HepG2 (cell line): ENCODE measurements around the gene IVD. TPM values are rescaled to one million over a fixed set of nuclear protein-coding genes. Genes with fewer than 3 reads are reported as not detected.

Experiments used
- ATAC-seq: fragments of 200-7000 bp; cut with Tn5 transposase; 3 replicates; pipeline ENCODE4 v1.9.1; 2020; ENCODE audit warnings: mild to moderate bottlenecking, moderate library complexity
- BruUV-seq: library from RNA; stranded (reverse); fragments of 400-500 nt; replicated peaks from 2 replicates; lab custom pipeline; 2021; lab: Mats Ljungman, UMichigan
- CTCF ChIA-PET: fragments of 300-600 bp; formaldehyde crosslinking; extraction: SDS; loops from one replicate; lab custom pipeline; 2021; ENCODE audit warnings: low total read pairs, inconsistent platforms, low intra/inter-chr PET ratio; lab: Yijun Ruan, JAX
- POLR2A ChIA-PET: fragments of 350-600 bp; sonication (Branson Sonifier 250); formaldehyde crosslinking; loops from one replicate; lab custom pipeline; 2020; ENCODE audit warnings: antibody characterized with exemption, inconsistent platforms; lab: Yijun Ruan, JAX
- DNase-seq: peaks from one replicate; pipeline ENCODE4 v3.0.0-alpha.2; 2015; ENCODE audit warnings: low spot score
- FAIRE-seq: peaks from 3 replicates; lab custom pipeline; 2011; peaks lifted over from hg19 to GRCh38; lab: Jason Lieb, UNC
- H2AFZ ChIP-seq: one replicate; pipeline ENCODE4 v1.6.1; 2011; ENCODE audit warnings: low read length, inconsistent platforms
- H3K27ac ChIP-seq: fragments of 300-600 bp; 3 replicates; pipeline ENCODE4 v1.8.0; 2011; ENCODE audit warnings: mixed run types, mild to moderate bottlenecking, mixed read lengths, low read length, inconsistent platforms; ENCODE audit not compliant: insufficient read depth; ENCODE audit errors: extremely low read length
- H3K27me3 ChIP-seq, 2 experiments: fragments of 200-600 bp in 1 of 2; 2 replicates in 1 of 2; 3 replicates in 1 of 2; pipeline versions ENCODE4 v1.6.0 to v1.8.0; 2011; ENCODE audit warnings: low read length in 2 of 2, mild to moderate bottlenecking in 2 of 2, moderate library complexity in 2 of 2, inconsistent platforms in 1 of 2; ENCODE audit not compliant: insufficient read depth in 2 of 2, control insufficient read depth in 1 of 2
- H3K36me3 ChIP-seq, 2 experiments: fragments of 200-600 bp in 1 of 2; replicated peaks in 1 of 2; 2 replicates in 1 of 2; 3 replicates in 1 of 2; pipeline versions ENCODE4 v1.5.1 to v1.8.0; 2011; ENCODE audit warnings: low read length in 2 of 2, inconsistent platforms in 1 of 2; ENCODE audit not compliant: insufficient read depth in 2 of 2, control insufficient read depth in 1 of 2
- H3K4me1 ChIP-seq: 2 replicates; pipeline ENCODE4 v1.5.1; 2012; ENCODE audit warnings: low read length, inconsistent platforms; ENCODE audit not compliant: insufficient read depth
- H3K4me2 ChIP-seq: 2 replicates; pipeline ENCODE4 v1.6.0; 2011; ENCODE audit warnings: low read depth, low read length, inconsistent platforms
- H3K4me3 ChIP-seq, 3 experiments: fragments of 200-600 bp in 1 of 3; sonication (generic), shearing (Covaris generic) in 1 of 3; replicated peaks in 1 of 3; 2 replicates each; pipeline ENCODE4 v1.5.1; 2011 to 2016; ENCODE audit warnings: low read length in 3 of 3, inconsistent platforms in 2 of 3, low read depth in 2 of 3, mild to moderate bottlenecking in 2 of 3, control low read depth in 1 of 3, mixed read lengths in 1 of 3; ENCODE audit not compliant: insufficient read depth in 1 of 3
- H3K79me2 ChIP-seq: one replicate; pipeline ENCODE4 v1.6.1; 2011; ENCODE audit warnings: low read length, inconsistent platforms; ENCODE audit not compliant: insufficient read depth
- H3K9ac ChIP-seq: 2 replicates; pipeline ENCODE4 v1.6.0; 2011; ENCODE audit warnings: mild to moderate bottlenecking, low read depth, low read length, inconsistent platforms; ENCODE audit not compliant: insufficient read depth
- H3K9me3 ChIP-seq: 2 replicates; pipeline ENCODE4 v1.5.1; 2012; ENCODE audit warnings: mild to moderate bottlenecking, low read length
- H4K20me1 ChIP-seq: 2 replicates; pipeline ENCODE4 v1.6.0; 2011; ENCODE audit warnings: inconsistent platforms, mild to moderate bottlenecking, low read length, moderate library complexity; ENCODE audit not compliant: insufficient read depth
- EZH2 ChIP-seq: conservative IDR thresholded peaks from 2 replicates; pipeline ENCODE4 v1.6.1; 2012; ENCODE audit warnings: mild to moderate bottlenecking, low read depth, low read length, moderate library complexity
- GPBP1L1 ChIP-seq: sonication (generic); formaldehyde crosslinking; IDR thresholded peaks from 2 replicates; pipeline ENCODE4 v1.5.0; 2020; ENCODE audit warnings: mild to moderate bottlenecking, missing genetic modification reagents
- GZF1 ChIP-seq: sonication (generic); formaldehyde crosslinking; IDR thresholded peaks from 2 replicates; pipeline ENCODE4 v1.5.1; 2020; ENCODE audit warnings: mild to moderate bottlenecking, missing genetic modification reagents
- MIER3 ChIP-seq: IDR thresholded peaks from 2 replicates; pipeline ENCODE4 v1.6.1; 2016; ENCODE audit warnings: missing compliant biosample characterization, borderline replicate concordance
- MTF1 ChIP-seq: sonication (generic); formaldehyde crosslinking; IDR thresholded peaks from 2 replicates; pipeline ENCODE4 v1.5.0; 2020; ENCODE audit warnings: missing genetic modification reagents
- NFKBIZ ChIP-seq: IDR thresholded peaks from 2 replicates; pipeline ENCODE4 v1.6.1; 2018; ENCODE audit warnings: missing genetic modification reagents, missing compliant biosample characterization
- NRL ChIP-seq: sonication (generic); formaldehyde crosslinking; IDR thresholded peaks from 2 replicates; pipeline ENCODE4 v1.5.0; 2020; ENCODE audit warnings: missing genetic modification reagents, mild to moderate bottlenecking, moderate library complexity, borderline replicate concordance
- ZNF616 ChIP-seq: sonication (generic); formaldehyde crosslinking; IDR thresholded peaks from 2 replicates; pipeline ENCODE4 v1.5.0; 2020; ENCODE audit warnings: low read depth, mild to moderate bottlenecking, missing genetic modification reagents
- ZNF747 ChIP-seq: sonication (generic); formaldehyde crosslinking; IDR thresholded peaks from 2 replicates; pipeline ENCODE4 v1.8.1; 2023; ENCODE audit warnings: missing genetic modification reagents, mild to moderate bottlenecking, borderline replicate concordance
- WGBS: methylation state at CpG from one replicate; pipeline ENCODE4 v1.1.6; 2017; ENCODE audit warnings: low lambda C conversion rate; 5-methylcytosine and 5-hydroxymethylcytosine counted together
- in situ Hi-C: cut with HindIII; loops from 2 replicates; pipeline ENCODE4 v1.10.0; 2017; ENCODE audit warnings: low pct_unique_long_range_greater_than_20kb; ENCODE audit not compliant: extremely low pct_ligation_motif_present
- intact Hi-C: fragments of 100-400 bp; cut with micrococcal nuclease; formaldehyde crosslinking; loops from one replicate; pipeline ENCODE4 v1.10.0; 2022; ENCODE audit not compliant: unreplicated experiment
- polyA plus RNA-seq, 8 experiments: library from polyadenylated mRNA; depleted of rRNA in 3 of 8; stranded (reverse) in 7 of 8; unstranded in 1 of 8; fragments of >200 nt; fragmentation: Illumina TruSeq in 4 of 8; extraction: Trizol in 4 of 8; gene quantifications; 2 replicates each; pipeline versions ENCODE4 v1.2.1 to v1.2.3, GENCODE V29; 2011 to 2016; ENCODE audit warnings: low read depth in 4 of 8, missing spikeins in 1 of 8, mixed read lengths in 1 of 8; ENCODE audit not compliant: insufficient read depth in 1 of 8
- total RNA-seq, 5 experiments: library from RNA; depleted of rRNA; stranded (reverse); fragments of >200 nt; fragmentation: Illumina TruSeq; extraction: Trizol; gene quantifications; 2 replicates each; pipeline ENCODE4 v1.2.3, GENCODE V29; 2016; ENCODE audit warnings: low read depth in 1 of 5
- TF ChIP-seq, protein P1 (sequence below): sonication (generic); formaldehyde crosslinking; IDR thresholded peaks from 2 replicates; pipeline ENCODE4 v1.4.0; 2020; ENCODE audit warnings: missing genetic modification reagents

IVD gene
- total and polyA plus RNA-seq, 2 of the 13 experiments (the other 11 are each of a cell fraction or from before 2014, with no cell fraction given) = 48.0 to 53.9 TPM

DNA sequence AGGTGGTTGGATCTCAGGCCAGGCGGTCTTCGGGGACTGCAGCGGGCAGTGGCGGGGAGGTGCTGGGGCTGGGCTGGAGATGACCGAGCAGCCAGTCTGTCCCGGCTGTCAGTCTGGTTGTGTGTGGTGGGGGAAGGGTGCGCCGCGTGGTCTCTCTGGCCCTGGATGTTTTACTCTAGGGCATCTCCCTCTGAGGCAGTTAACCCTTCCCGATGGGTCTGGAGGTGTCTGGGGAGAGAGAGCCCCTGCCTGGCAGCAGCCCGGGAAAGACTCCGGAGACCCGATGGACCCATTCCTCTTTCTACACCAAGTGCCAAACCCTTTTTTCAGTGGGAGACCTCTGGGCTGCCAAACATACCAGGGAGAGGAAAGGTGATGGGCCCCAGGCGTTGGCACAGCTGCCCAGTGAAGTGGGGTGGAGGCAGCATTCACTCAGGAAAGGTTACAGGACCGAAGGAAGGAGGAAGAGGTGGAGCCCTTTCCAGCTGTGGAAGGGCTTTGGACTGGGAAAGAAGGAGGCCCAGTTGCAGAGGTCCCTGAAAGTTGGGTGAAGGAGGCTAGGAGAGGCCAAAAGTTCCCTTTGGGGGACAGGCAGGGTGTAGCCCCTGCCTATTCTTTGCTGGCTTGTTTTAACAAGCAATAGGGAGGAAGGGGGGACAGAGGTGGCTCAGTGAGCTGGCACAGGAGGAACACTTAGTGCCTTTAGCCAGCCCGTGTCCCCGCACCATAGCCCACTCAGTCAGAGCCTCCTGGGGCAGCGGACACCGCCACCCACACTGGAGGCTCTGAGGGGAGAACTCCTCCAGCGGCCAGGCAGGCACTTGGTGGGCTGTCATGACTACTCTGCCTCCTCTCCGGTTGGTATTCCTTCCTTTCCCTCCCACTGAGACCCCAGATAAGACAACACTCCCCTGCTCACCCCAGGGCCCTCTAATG, 32.4 kb downstream of the IVD start:
- WGBS = 20% methylated on average over 17 of the region's 21 CpGs
- TF ChIP-seq NFKBIZ (CRISPR knock-in tag) (no peak), GZF1 (no peak), EZH2 (0 out of 2 replicates have a peak, but pooled peaks have one; percentile 30)
- ChIA-PET CTCF (interaction anchor here (1.2 kb wide), 1 partner anchor 163 kb away, joined by 3 read pairs; no protein-coding TSS in a partner anchor), POLR2A (interaction anchor here (2.7 kb wide), 1 partner anchor 33 kb away, joined by 15 read pairs; the partner anchor contains the start of gene IVD)
- Histone ChIP-seq H3K27me3 (peaks cover 5 to 54% of the 10 kb centered on the region in 2 experiments; a peak in 4 of 5 replicates), H3K9ac (no peak overlapping the region), H3K9me3 (no peaks in the 10 kb centered on the region), H3K4me3 (no peak overlapping the region), H3K4me2 (peak overlapping the region; percentile 96; the same call in 1 of the 2 replicates), H2AFZ (no peak overlapping the region), H3K36me3 (no peaks in the 10 kb centered on the region), H3K27ac (no peak overlapping the region), H4K20me1 (peaks cover 6% of the 10 kb centered on the region; the same call in 1 of the 2 replicates), H3K79me2 (peaks cover 9% of the 10 kb centered on the region), H3K4me1 (peaks cover 65% of the 10 kb centered on the region)
- in situ Hi-C loops = no loop called here
- ATAC-seq (no peak), FAIRE-seq (no peak), DNase-seq (no peak)
- BruUV-seq = no TSS peak
- intact Hi-C loops = no loop called here

DNA sequence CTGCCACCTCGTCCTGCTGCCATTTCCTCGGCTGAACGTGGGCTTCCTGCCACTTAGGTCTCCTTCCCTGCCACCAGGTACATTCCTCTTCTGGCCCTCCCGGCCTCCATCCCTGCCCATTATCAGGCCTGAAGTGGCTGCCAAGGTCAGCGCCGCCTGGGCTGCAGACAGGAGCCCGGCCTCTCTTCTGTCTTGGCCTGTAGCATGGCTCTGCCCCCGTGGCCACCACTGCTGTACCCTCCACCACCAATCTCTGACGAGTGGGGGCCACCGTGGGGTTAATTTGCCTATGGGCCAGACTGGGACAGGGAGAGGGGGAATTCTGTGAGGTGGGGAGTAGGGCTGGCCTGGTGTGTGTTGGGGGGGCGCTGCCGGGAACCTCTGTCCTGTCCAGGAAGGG, 33.1 kb downstream of the IVD start:
- POLR2A ChIA-PET = interaction anchor here (2.7 kb wide), 1 partner anchor 33 kb away, joined by 15 read pairs; the partner anchor contains the start of gene IVD
- intact Hi-C loops = no loop called here

More for the DNA sequence above, 33.1 kb downstream of the IVD start:
- peaks cover 72% of the 10 kb centered on the region for H3K4me1 ChIP-seq
- in situ Hi-C loops = no loop called here
- H2AFZ ChIP-seq = no peak overlapping the region
- no peaks in the 10 kb centered on the region for H3K36me3 ChIP-seq
- 0 out of 3 replicates have a peak, but pooled peaks have one; percentile 2 for ATAC-seq
- H3K79me2 ChIP-seq = peaks cover 16% of the 10 kb centered on the region
- no peak for FAIRE-seq
- DNase-seq = no peak
- H3K27me3 ChIP-seq = peaks cover 5 to 54% of the 10 kb centered on the region in 2 experiments; a peak in 4 of 5 replicates
- CTCF ChIA-PET = interaction anchor here (1.2 kb wide), 1 partner anchor 164 kb away, joined by 3 read pairs; no protein-coding TSS in a partner anchor
- no peak overlapping the region for H3K27ac ChIP-seq
- peak overlapping the region; percentile 96 for H3K4me2 ChIP-seq
- WGBS = 16% methylated on average over 12 of the region's 12 CpGs
- H4K20me1 ChIP-seq = peaks cover 11% of the 10 kb centered on the region; the same call in 1 of the 2 replicates
- BruUV-seq = no TSS peak
- H3K9me3 ChIP-seq = no peaks in the 10 kb centered on the region
- peak overlapping the region in 2 of 3 experiments; percentile 2 to 77; a peak in 2 of 6 replicates for H3K4me3 ChIP-seq
- TF ChIP-seq, protein P1, sequence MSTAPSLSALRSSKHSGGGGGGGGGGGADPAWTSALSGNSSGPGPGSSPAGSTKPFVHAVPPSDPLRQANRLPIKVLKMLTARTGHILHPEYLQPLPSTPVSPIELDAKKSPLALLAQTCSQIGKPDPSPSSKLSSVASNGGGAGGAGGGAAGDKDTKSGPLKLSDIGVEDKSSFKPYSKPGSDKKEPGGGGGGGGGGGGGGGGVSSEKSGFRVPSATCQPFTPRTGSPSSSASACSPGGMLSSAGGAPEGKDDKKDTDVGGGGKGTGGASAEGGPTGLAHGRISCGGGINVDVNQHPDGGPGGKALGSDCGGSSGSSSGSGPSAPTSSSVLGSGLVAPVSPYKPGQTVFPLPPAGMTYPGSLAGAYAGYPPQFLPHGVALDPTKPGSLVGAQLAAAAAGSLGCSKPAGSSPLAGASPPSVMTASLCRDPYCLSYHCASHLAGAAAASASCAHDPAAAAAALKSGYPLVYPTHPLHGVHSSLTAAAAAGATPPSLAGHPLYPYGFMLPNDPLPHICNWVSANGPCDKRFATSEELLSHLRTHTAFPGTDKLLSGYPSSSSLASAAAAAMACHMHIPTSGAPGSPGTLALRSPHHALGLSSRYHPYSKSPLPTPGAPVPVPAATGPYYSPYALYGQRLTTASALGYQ (CRISPR knock-in tag) = no peak
- TF ChIP-seq ZNF616 (CRISPR knock-in tag) (no peak), NRL (CRISPR knock-in tag) (no peak), MTF1 (CRISPR knock-in tag) (no peak), MIER3 (CRISPR knock-in tag) (no peak), GPBP1L1 (CRISPR knock-in tag) (no peak), ZNF747 (CRISPR knock-in tag) (no peak)
- H3K9ac ChIP-seq = no peak overlapping the region
